Spleen (tissue), 7 donors: Measurements from ENCODE around the gene ELOB.
A peak's percentile ranks its signal among the peaks of the same experiment; 100 is the strongest.

Experiments
- CTCF ChIP-seq, 11 experiments: fragments of 200-600 bp in 7 of 11; fragments of 450-650 bp in 4 of 11; sonication (generic) in 4 of 11; IDR thresholded peaks in 8 of 11; conservative IDR thresholded peaks in 3 of 11; 1 replicate in 7 of 11; 2 replicates in 4 of 11; pipeline versions ENCODE4 v1.4.0 to v1.8.0; 2016 to 2021; ENCODE audit warnings: antibody characterized with exemption in 11 of 11, inconsistent platforms in 4 of 11, mild to moderate bottlenecking in 1 of 11
- POLR2A ChIP-seq, 3 donors: fragments of 450-650 bp; IDR thresholded peaks; one replicate each; pipeline ENCODE4 v1.5.1; 2017; ENCODE audit warnings: antibody characterized with exemption in 3 of 3, mild to moderate bottlenecking in 1 of 3
- POLR2AphosphoS5 ChIP-seq, 3 donors: sonication (generic); formaldehyde crosslinking; IDR thresholded peaks; one replicate each; pipeline ENCODE4 v1.5.1; 2017; ENCODE audit warnings: antibody characterized with exemption in 3 of 3
- donor health status: DM: no; HTN: no; CAD: no; lungs with moderate emphysema.
- donor health status: DM: no; HTN: no; CAD: no.
- donor health status: DM: no; HTN: no; CAD: no.

- TF ChIP-seq CTCF (IDR thresholded peaks at IDR 0.05 in 8 of 11, conservative IDR thresholded peaks at IDR 0.05 in 3 of 11), result no peak
- peak in 2 of 3 donors; percentile 12 to 21 for TF ChIP-seq POLR2A (IDR thresholded peaks at IDR 0.05)
- peak; percentile 89 to 94 (median 92) for TF ChIP-seq POLR2AphosphoS5 (IDR thresholded peaks at IDR 0.05)
These were observed at the start of gene ELOB for GRCh38 chr16:2777231-2777902.
